HG03060 (cell line): Measurements from ENCODE around the gene EMP1.

Source experiments
- ATAC-seq: cut with Tn5 transposase; IDR thresholded peaks from one replicate; pipeline ENCODE4 v1.9.1; 2021; ENCODE audit warnings: low read depth, moderate number of reproducible peaks; ENCODE audit not compliant: unreplicated experiment

EMP1 gene

GRCh38 chr12:13195250-13195649 is 1.3 kb upstream of the EMP1 start:
- ATAC-seq, result no peak

GRCh38 chr12:13195785-13196129 is 769 bp upstream of the EMP1 start:
- no peak for ATAC-seq

GRCh38 chr12:13197032-13197431 is 506 bp downstream of the EMP1 start:
- no peak for ATAC-seq

GRCh38 chr12:13197526-13198143 is 1.1 kb downstream of the EMP1 start:
- no peak for ATAC-seq

- ATAC-seq, result no peak
Observed at GRCh38 chr12:13198241-13198640, 1.7 kb downstream of the EMP1 start.

GRCh38 chr12:13198876-13199275 is 2.4 kb downstream of the EMP1 start:
- ATAC-seq, result no peak

GRCh38 chr12:13199592-13199991 is 3.1 kb downstream of the EMP1 start:
- ATAC-seq, result no peak

GRCh38 chr12:13200841-13201240 is 4.3 kb downstream of the EMP1 start:
- no peak for ATAC-seq

GRCh38 chr12:13203034-13203922 is 6.8 kb downstream of the EMP1 start:
- ATAC-seq, result no peak

GRCh38 chr12:13204428-13204827 is 7.9 kb downstream of the EMP1 start:
- ATAC-seq, result no peak

- no peak for ATAC-seq
Observed at GRCh38 chr12:13205809-13206559, 9.5 kb downstream of the EMP1 start.

GRCh38 chr12:13206560-13206897 is 10.0 kb downstream of the EMP1 start:
- no peak for ATAC-seq

- no peak for ATAC-seq
Observed at GRCh38 chr12:13208533-13209435, 12.3 kb downstream of the EMP1 start.

- ATAC-seq, result no peak
Observed at GRCh38 chr12:13209436-13210235, 13.1 kb downstream of the EMP1 start.

- ATAC-seq, result no peak
Observed at GRCh38 chr12:13210236-13211190, 14.0 kb downstream of the EMP1 start.

- no peak for ATAC-seq
Observed at GRCh38 chr12:13211191-13211858, 14.8 kb downstream of the EMP1 start.

GRCh38 chr12:13211859-13212664 is 15.5 kb downstream of the EMP1 start:
- ATAC-seq, result no peak
